GM12892 (cell line): ENCODE measurements around the gene MAP4.

Experiments
- POLR2A ChIP-seq: IDR thresholded peaks from 2 replicates; pipeline ENCODE4 v1.6.1; 2011; ENCODE audit warnings: low read depth, low read length, control low read depth
- POLR2AphosphoS5 ChIP-seq: IDR thresholded peaks from 2 replicates; pipeline ENCODE4 v1.6.1; 2011; ENCODE audit warnings: low read depth, low read length, control low read depth

DNA sequence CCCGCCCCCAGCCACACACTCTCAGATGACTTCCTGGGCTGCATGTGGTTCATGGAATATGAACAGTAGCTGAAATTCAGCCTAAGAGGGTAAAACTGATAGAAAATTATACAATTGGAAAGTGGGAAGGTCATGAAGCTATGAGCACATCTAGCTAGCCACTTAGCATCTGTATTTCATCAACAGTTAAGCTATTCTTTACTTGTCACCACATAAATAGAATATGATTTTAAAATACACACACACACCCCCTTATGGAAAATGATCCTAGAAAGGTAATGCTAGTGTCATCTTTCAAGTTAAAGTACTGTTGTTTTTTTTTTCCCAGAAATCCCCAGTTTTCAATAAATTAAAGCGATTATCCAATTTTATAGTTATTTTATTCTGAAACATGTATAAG, 3.6 kb downstream of the MAP4 start:
- TF ChIP-seq POLR2A (no peak), POLR2AphosphoS5 (no peak)
